ENCODE data around the gene ABHD12. TPM values are rescaled to one million over a fixed set of nuclear protein-coding genes. Genes with fewer than 3 reads are reported as not detected.

ABHD12 gene
- total and polyA plus RNA-seq, 11 donors: 15.6 to 43.8 (median 26.5) TPM

DNA sequence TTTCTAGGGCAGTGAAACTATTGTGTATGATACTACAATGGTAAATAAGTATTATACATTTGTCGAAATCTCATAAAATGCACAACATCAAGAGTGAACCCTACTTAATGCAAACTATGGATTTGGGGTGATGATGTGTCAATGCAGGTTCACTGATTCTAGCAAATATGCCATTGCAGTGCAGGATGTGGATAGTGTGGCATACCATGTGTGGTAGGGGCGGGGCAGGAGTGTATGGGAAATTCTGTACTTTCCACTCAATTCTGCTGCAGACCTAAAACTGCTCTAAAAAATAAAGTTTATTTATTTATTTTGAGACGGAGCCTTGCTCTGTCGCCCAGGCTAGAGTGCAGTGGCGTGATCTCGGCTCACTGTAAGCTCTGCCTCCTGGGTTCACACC, 44.3 kb downstream of the ABHD12 start:
- intact Hi-C loops (cut with DNase I): loop anchor here in 1 of 10 donors (5.0 kb wide), 1 partner anchor 41 kb away; no protein-coding TSS in a partner anchor
- Histone ChIP-seq H3K36me3 (no peaks in the 10 kb centered on the region), H3K4me1 (peaks cover 0 to 10% (median 0%) of the 10 kb centered on the region in 12 donors), H3K4me3 (no peak overlapping the region), H3K27me3 (no peaks in the 10 kb centered on the region), H3K27ac (no peak overlapping the region), H3K9me3 (no peaks in the 10 kb centered on the region)
- ATAC-seq (no peak), DNase-seq (no peak)
- no peak for TF ChIP-seq POLR2A (IDR thresholded peaks at IDR 0.05)
- TF ChIP-seq, protein P1, sequence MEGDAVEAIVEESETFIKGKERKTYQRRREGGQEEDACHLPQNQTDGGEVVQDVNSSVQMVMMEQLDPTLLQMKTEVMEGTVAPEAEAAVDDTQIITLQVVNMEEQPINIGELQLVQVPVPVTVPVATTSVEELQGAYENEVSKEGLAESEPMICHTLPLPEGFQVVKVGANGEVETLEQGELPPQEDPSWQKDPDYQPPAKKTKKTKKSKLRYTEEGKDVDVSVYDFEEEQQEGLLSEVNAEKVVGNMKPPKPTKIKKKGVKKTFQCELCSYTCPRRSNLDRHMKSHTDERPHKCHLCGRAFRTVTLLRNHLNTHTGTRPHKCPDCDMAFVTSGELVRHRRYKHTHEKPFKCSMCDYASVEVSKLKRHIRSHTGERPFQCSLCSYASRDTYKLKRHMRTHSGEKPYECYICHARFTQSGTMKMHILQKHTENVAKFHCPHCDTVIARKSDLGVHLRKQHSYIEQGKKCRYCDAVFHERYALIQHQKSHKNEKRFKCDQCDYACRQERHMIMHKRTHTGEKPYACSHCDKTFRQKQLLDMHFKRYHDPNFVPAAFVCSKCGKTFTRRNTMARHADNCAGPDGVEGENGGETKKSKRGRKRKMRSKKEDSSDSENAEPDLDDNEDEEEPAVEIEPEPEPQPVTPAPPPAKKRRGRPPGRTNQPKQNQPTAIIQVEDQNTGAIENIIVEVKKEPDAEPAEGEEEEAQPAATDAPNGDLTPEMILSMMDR (IDR thresholded peaks at IDR 0.05): no peak
- WGBS, 4 donors: 95 to 97% (median 96%) methylated on average over 6 of the region's 6 CpGs

DNA sequence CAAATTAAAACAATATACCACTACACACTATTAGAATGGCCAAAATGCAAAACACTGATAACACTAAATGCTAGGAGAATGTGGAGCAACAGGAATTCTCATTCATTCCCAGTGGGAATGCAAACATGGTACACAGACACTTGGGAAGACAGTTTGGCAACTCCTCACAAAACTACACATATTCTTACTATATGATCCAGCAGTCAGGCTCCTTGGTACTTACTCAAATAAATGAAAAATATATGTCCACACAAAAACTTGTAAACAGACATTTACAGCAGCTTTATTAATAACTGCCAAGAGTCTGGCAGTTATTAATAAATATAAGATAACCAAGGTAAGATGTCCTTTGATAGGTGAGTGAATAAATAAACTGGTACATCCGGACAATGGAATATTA, 44.9 kb downstream of the ABHD12 start:
- peaks cover 0 to 10% (median 0%) of the 10 kb centered on the region in 12 donors for H3K4me1 ChIP-seq
- no peaks in the 10 kb centered on the region for H3K36me3 ChIP-seq
- intact Hi-C loops (cut with DNase I): loop anchor here in 1 of 10 donors (5.0 kb wide), 1 partner anchor 42 kb away; no protein-coding TSS in a partner anchor
- H3K27ac ChIP-seq: no peak overlapping the region
- H3K9me3 ChIP-seq: no peaks in the 10 kb centered on the region
- TF ChIP-seq, protein P1 (IDR thresholded peaks at IDR 0.05): no peak
- no peak for TF ChIP-seq POLR2A (IDR thresholded peaks at IDR 0.05)
- no peak overlapping the region for H3K4me3 ChIP-seq
- no peak for ATAC-seq
- no peaks in the 10 kb centered on the region for H3K27me3 ChIP-seq
- WGBS, 4 donors: 58 to 68% (median 65%) methylated on average over 1 of the region's 1 CpG
- no peak for DNase-seq

DNA sequence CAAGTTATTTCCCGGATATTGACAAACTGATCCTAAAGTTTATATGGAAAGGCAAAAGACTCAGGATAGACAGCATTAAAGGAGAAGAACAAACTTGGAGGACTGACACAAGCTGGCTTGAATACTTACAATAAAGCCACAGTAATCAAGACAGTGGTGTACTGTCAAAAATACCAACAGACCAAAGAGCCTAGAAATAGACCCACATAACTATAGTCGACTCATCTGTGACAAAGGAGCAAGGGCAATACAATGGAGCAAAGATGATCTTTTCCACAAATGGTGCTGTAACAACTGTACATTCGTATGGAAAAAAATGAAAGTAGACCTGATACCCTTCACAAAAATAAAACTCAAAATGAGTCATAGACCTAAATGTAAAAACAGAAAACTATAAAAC, 46.0 kb downstream of the ABHD12 start:
- DNase-seq (no peak), ATAC-seq (no peak)
- Histone ChIP-seq H3K27ac (no peak overlapping the region), H3K36me3 (no peaks in the 10 kb centered on the region), H3K27me3 (no peaks in the 10 kb centered on the region), H3K4me1 (peaks cover 0 to 11% (median 0%) of the 10 kb centered on the region in 12 donors), H3K9me3 (no peaks in the 10 kb centered on the region), H3K4me3 (no peak overlapping the region)
- intact Hi-C loops (cut with DNase I): loop anchor here in 1 of 10 donors (5.0 kb wide), 1 partner anchor 43 kb away; no protein-coding TSS in a partner anchor
- TF ChIP-seq POLR2A (IDR thresholded peaks at IDR 0.05): no peak
- TF ChIP-seq, protein P1 (IDR thresholded peaks at IDR 0.05): no peak
- 82 to 90% (median 87%) methylated on average over 3 of the region's 3 CpGs for WGBS, 4 donors

DNA sequence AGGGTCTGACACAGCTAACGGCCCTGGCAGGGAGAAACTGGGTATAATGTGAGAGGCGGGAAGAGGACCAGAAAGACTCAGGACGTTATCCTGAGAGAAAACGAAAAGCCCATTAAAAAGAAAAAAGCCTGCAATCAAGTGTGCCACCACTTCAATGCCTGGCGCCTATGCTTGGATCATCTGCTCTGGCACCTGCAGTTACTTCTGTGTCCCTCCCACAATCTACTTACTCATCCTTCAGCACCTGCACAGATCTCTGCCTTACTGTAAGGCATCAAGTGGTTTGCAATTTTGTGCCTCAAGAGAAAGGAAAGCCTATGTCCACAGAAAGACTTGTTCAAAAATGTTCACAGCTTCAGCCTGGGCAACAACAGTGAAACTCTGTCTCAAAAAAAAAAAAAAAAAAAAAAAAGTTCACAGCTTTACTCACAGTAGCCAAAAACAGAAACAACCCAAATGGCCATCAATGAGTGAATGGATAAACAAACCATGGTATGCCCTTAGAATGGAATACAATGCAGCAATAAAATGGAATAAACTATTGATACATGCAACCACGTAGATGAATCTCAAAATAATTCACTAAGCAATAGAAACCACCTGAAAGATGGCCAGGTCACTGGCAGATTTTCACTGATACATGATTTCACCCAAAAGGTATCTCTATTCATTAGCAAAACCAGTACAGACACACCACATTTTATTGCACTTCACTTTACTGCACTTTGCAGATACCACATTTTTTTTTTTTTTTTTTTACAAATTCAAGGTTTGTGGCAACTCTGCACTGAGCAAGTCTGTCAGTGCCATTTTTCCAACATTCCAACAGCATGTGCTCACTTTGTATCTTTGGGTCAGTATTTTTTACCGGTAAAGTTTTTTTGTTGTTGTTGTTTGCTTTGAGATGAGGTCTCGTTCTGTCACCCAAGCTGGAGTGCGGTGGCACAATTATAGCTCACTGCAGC, 48.6 kb downstream of the ABHD12 start:
- TF ChIP-seq, protein P1 (IDR thresholded peaks at IDR 0.05): no peak
- no peak for TF ChIP-seq POLR2A (IDR thresholded peaks at IDR 0.05)
- H3K27ac ChIP-seq: no peak overlapping the region
- no peak for ATAC-seq
- H3K4me3 ChIP-seq: no peak overlapping the region
- H3K36me3 ChIP-seq: peaks cover 0 to 8% (median 0%) of the 10 kb centered on the region in 9 donors
- no peaks in the 10 kb centered on the region for H3K27me3 ChIP-seq
- no peaks in the 10 kb centered on the region for H3K9me3 ChIP-seq
- DNase-seq: no peak
- 93 to 96% (median 94%) methylated on average over 9 of the region's 9 CpGs for WGBS, 4 donors
- intact Hi-C loops (cut with DNase I): no loop called here
- peaks cover 0 to 11% (median 0%) of the 10 kb centered on the region in 12 donors for H3K4me1 ChIP-seq

All from heart left ventricle (tissue), 16 donors.